HCT116 (cell line): Measurements from ENCODE around the gene PLD1. TPM values are rescaled to one million over a fixed set of nuclear protein-coding genes. Genes with fewer than 3 reads are reported as not detected.

ENCODE experiments used
- ATAC-seq: fragments of 200-7000 bp; cut with Tn5 transposase; 2 replicates; pipeline ENCODE4 v1.9.1; 2020; ENCODE audit warnings: mild to moderate bottlenecking, moderate library complexity
- BruUV-seq: library from RNA; stranded (reverse); fragments of 400-500 nt; replicated peaks from 2 replicates; lab custom pipeline; 2021; lab: Mats Ljungman, UMichigan
- CTCF ChIA-PET: fragments of 300-600 bp; sonication (Branson Sonifier 250); formaldehyde crosslinking; loops from one replicate; lab custom pipeline; 2021; ENCODE audit warnings: antibody characterized with exemption; lab: Charles Lee
- POLR2A ChIA-PET: fragments of 300-600, 350-600 bp; sonication (Branson Sonifier 250); formaldehyde crosslinking; loops from one replicate; lab custom pipeline; 2021; ENCODE audit warnings: antibody characterized with exemption; lab: Charles Lee
- RAD21 ChIA-PET, 2 experiments: fragments of 300-600 bp; sonication (Branson Sonifier 250); formaldehyde crosslinking; loops; one replicate each; lab custom pipeline; 2023; ENCODE audit warnings: low total read pairs in 2 of 2; ENCODE audit not compliant: uncharacterized antibody in 2 of 2, unreplicated experiment in 2 of 2, low non-redundant PET in 1 of 2; lab: Charles Lee
- DNase-seq: peaks from one replicate; pipeline ENCODE4 v3.0.0-alpha.2; 2010; ENCODE audit warnings: low read depth, low spot score
- H2AFZ ChIP-seq: fragments of 200-600 bp; shearing (Covaris generic), sonication (generic); 2 replicates; pipeline ENCODE4 v1.6.1; 2017; ENCODE audit warnings: low read depth, mixed run types, mixed read lengths, antibody characterized with exemption, low read length; ENCODE audit not compliant: poor library complexity, severe bottlenecking
- H3K27ac ChIP-seq: 2 replicates; pipeline ENCODE4 v1.5.1; 2012; ENCODE audit warnings: low read depth, low read length
- H3K27me3 ChIP-seq: fragments of 200-600 bp; sonication (generic); 2 replicates; pipeline ENCODE4 v1.6.1; 2016; ENCODE audit warnings: mixed run types, low read length, mixed read lengths; ENCODE audit not compliant: insufficient read depth
- H3K36me3 ChIP-seq, 2 experiments: fragments of 200-500 bp in 1 of 2; fragments of 200-600 bp in 1 of 2; sonication (Bioruptor generic) in 1 of 2; sonication (generic) in 1 of 2; 2 replicates each; pipeline versions ENCODE4 v1.5.1 to v1.6.1; 2014 to 2016; ENCODE audit warnings: low read length in 2 of 2, inconsistent platforms in 1 of 2, mixed read lengths in 1 of 2, mixed run types in 1 of 2; ENCODE audit not compliant: insufficient read depth in 2 of 2, control insufficient read depth in 1 of 2
- H3K4me1 ChIP-seq, 2 experiments: fragments of 200-600 bp in 1 of 2; sonication (generic) in 1 of 2; 2 replicates each; pipeline versions ENCODE4 v1.5.1 to v1.6.1; 2012 to 2017; ENCODE audit warnings: low read length in 2 of 2, inconsistent platforms in 1 of 2, mild to moderate bottlenecking in 1 of 2, mixed read lengths in 1 of 2, mixed run types in 1 of 2, moderate library complexity in 1 of 2; ENCODE audit not compliant: insufficient read depth in 2 of 2, control insufficient read depth in 1 of 2
- H3K4me2 ChIP-seq: fragments of 200-600 bp; sonication (generic); 2 replicates; pipeline ENCODE4 v1.6.1; 2017; ENCODE audit warnings: mixed run types, low read length, mixed read lengths
- H3K4me3 ChIP-seq, 2 experiments: fragments of 200-600 bp in 1 of 2; sonication (generic) in 1 of 2; replicated peaks in 1 of 2; 2 replicates each; pipeline ENCODE4 v1.5.1; 2011 to 2016; ENCODE audit warnings: low read length in 2 of 2, control low read depth in 1 of 2, low read depth in 1 of 2, mild to moderate bottlenecking in 1 of 2, mixed read lengths in 1 of 2, mixed run types in 1 of 2
- H3K79me2 ChIP-seq: fragments of 200-600 bp; sonication (generic); 2 replicates; pipeline ENCODE4 v1.6.1; 2017; ENCODE audit warnings: mild to moderate bottlenecking, mixed run types, low read length, moderate library complexity, mixed read lengths; ENCODE audit not compliant: insufficient read depth
- H3K9ac ChIP-seq: fragments of 200-600 bp; sonication (generic); 2 replicates; pipeline ENCODE4 v1.6.1; 2016; ENCODE audit warnings: low read length, mixed read lengths
- H3K9me2 ChIP-seq: fragments of 200-600 bp; sonication (generic), shearing (Covaris generic); 2 replicates; pipeline ENCODE4 v1.6.1; 2017; ENCODE audit warnings: mixed run types, mild to moderate bottlenecking, moderate library complexity; ENCODE audit not compliant: insufficient read depth
- H3K9me3 ChIP-seq, 2 experiments: fragments of 200-500 bp in 1 of 2; fragments of 200-600 bp in 1 of 2; sonication (Bioruptor generic) in 1 of 2; sonication (generic) in 1 of 2; 2 replicates each; pipeline ENCODE4 v1.6.1; 2014 to 2017; ENCODE audit warnings: low read length in 2 of 2, mixed read lengths in 2 of 2, inconsistent platforms in 1 of 2, low read depth in 1 of 2, mild to moderate bottlenecking in 1 of 2, mixed run types in 1 of 2, moderate library complexity in 1 of 2; ENCODE audit not compliant: control insufficient read depth in 1 of 2, insufficient read depth in 1 of 2
- H4K20me1 ChIP-seq: fragments of 200-600 bp; sonication (generic), shearing (Covaris generic); 2 replicates; pipeline ENCODE4 v1.6.1; 2017; ENCODE audit warnings: mixed run types, mild to moderate bottlenecking, moderate library complexity; ENCODE audit not compliant: insufficient read depth
- CBX3 ChIP-seq: IDR thresholded peaks from 2 replicates; pipeline ENCODE4 v1.6.1; 2012; ENCODE audit warnings: low read depth
- EGR1 ChIP-seq: IDR thresholded peaks from 2 replicates; pipeline ENCODE4 v1.6.1; 2012; ENCODE audit warnings: low read depth
- EZH2 ChIP-seq: fragments of 200-600 bp; sonication (generic); IDR thresholded peaks from 2 replicates; pipeline ENCODE4 v1.6.1; 2017; ENCODE audit warnings: antibody characterized with exemption, mixed run types
- EZH2phosphoT487 ChIP-seq: fragments of 200-600 bp; IDR thresholded peaks from 2 replicates; pipeline ENCODE4 v1.6.1; 2018; ENCODE audit warnings: antibody characterized with exemption, borderline replicate concordance
- FOSL1 ChIP-seq: IDR thresholded peaks from 2 replicates; pipeline ENCODE4 v1.6.1; 2012; ENCODE audit warnings: low read depth
- POLR2A ChIP-seq: IDR thresholded peaks from 2 replicates; pipeline ENCODE4 v1.7.0; 2011; ENCODE audit warnings: borderline replicate concordance; ENCODE audit not compliant: insufficient read depth, insufficient read length; ENCODE audit errors: extremely low read depth
- SIN3A ChIP-seq: IDR thresholded peaks from 2 replicates; pipeline ENCODE4 v1.6.1; 2012; ENCODE audit warnings: low read depth
- SP1 ChIP-seq: IDR thresholded peaks from 2 replicates; pipeline ENCODE4 v1.6.1; 2012; ENCODE audit warnings: low read depth
- SRF ChIP-seq: IDR thresholded peaks from 2 replicates; pipeline ENCODE4 v1.6.1; 2012; ENCODE audit warnings: low read depth
- ZFX ChIP-seq: fragments of 450-650 bp; IDR thresholded peaks from 2 replicates; pipeline ENCODE4 v1.6.1; 2017
- intact Hi-C: fragments of 100-400 bp; cut with micrococcal nuclease; formaldehyde crosslinking; loops from 2 replicates; pipeline ENCODE4 v1.10.0; 2022
- total RNA-seq: library from RNA; stranded (reverse); gene quantifications from one replicate; pipeline ENCODE4 v1.2.1, GENCODE V29; 2021; ENCODE audit not compliant: unreplicated experiment
- TF ChIP-seq, protein P1 (sequence below): IDR thresholded peaks from 2 replicates; pipeline ENCODE4 v1.6.1; 2012
- TF ChIP-seq, protein P2 (sequence below): IDR thresholded peaks from 2 replicates; pipeline ENCODE4 v1.6.1; 2012; ENCODE audit warnings: low read depth
- TF ChIP-seq, protein P3 (sequence below): IDR thresholded peaks from 2 replicates; pipeline ENCODE4 v1.6.1; 2011; ENCODE audit warnings: mild to moderate bottlenecking, low read length, moderate library complexity; ENCODE audit not compliant: insufficient replicate concordance; ENCODE audit errors: extremely low read depth

The PLD1 gene
- total RNA-seq, 1 experiment from 2014 or later = 8.4 TPM

GRCh38 chr3:171778493-171778892 lies 31.8 kb downstream of the PLD1 start:
- H3K9ac ChIP-seq = no peak overlapping the region
- ChIA-PET CTCF (no interaction called here), POLR2A (no interaction called here), RAD21 (no interaction called here)
- ATAC-seq (no peak), DNase-seq (no peak)
- no peaks in the 10 kb centered on the region for H3K4me1 ChIP-seq
- H3K9me2 ChIP-seq = no peaks in the 10 kb centered on the region
- no peaks in the 10 kb centered on the region for H3K9me3 ChIP-seq
- H3K4me3 ChIP-seq = no peak overlapping the region
- intact Hi-C loops = loop anchor here (10.0 kb wide), 2 partner anchors 594 to 734 kb away; no protein-coding TSS in a partner anchor
- H4K20me1 ChIP-seq = no peaks in the 10 kb centered on the region
- no peak overlapping the region for H3K4me2 ChIP-seq
- no TSS peak for BruUV-seq
- H3K79me2 ChIP-seq = no peaks in the 10 kb centered on the region
- no peaks in the 10 kb centered on the region for H3K36me3 ChIP-seq
- TF ChIP-seq, protein P1, sequence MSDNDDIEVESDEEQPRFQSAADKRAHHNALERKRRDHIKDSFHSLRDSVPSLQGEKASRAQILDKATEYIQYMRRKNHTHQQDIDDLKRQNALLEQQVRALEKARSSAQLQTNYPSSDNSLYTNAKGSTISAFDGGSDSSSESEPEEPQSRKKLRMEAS = no peak
- TF ChIP-seq, protein P2, sequence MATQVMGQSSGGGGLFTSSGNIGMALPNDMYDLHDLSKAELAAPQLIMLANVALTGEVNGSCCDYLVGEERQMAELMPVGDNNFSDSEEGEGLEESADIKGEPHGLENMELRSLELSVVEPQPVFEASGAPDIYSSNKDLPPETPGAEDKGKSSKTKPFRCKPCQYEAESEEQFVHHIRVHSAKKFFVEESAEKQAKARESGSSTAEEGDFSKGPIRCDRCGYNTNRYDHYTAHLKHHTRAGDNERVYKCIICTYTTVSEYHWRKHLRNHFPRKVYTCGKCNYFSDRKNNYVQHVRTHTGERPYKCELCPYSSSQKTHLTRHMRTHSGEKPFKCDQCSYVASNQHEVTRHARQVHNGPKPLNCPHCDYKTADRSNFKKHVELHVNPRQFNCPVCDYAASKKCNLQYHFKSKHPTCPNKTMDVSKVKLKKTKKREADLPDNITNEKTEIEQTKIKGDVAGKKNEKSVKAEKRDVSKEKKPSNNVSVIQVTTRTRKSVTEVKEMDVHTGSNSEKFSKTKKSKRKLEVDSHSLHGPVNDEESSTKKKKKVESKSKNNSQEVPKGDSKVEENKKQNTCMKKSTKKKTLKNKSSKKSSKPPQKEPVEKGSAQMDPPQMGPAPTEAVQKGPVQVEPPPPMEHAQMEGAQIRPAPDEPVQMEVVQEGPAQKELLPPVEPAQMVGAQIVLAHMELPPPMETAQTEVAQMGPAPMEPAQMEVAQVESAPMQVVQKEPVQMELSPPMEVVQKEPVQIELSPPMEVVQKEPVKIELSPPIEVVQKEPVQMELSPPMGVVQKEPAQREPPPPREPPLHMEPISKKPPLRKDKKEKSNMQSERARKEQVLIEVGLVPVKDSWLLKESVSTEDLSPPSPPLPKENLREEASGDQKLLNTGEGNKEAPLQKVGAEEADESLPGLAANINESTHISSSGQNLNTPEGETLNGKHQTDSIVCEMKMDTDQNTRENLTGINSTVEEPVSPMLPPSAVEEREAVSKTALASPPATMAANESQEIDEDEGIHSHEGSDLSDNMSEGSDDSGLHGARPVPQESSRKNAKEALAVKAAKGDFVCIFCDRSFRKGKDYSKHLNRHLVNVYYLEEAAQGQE = no peak
- TF ChIP-seq, protein P3, sequence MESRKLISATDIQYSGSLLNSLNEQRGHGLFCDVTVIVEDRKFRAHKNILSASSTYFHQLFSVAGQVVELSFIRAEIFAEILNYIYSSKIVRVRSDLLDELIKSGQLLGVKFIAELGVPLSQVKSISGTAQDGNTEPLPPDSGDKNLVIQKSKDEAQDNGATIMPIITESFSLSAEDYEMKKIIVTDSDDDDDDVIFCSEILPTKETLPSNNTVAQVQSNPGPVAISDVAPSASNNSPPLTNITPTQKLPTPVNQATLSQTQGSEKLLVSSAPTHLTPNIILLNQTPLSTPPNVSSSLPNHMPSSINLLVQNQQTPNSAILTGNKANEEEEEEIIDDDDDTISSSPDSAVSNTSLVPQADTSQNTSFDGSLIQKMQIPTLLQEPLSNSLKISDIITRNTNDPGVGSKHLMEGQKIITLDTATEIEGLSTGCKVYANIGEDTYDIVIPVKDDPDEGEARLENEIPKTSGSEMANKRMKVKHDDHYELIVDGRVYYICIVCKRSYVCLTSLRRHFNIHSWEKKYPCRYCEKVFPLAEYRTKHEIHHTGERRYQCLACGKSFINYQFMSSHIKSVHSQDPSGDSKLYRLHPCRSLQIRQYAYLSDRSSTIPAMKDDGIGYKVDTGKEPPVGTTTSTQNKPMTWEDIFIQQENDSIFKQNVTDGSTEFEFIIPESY = no peak
- TF ChIP-seq EGR1 (no peak), EZH2 (no peak), FOSL1 (no peak), EZH2phosphoT487 (no peak), ZFX (no peak), POLR2A (no peak), SRF (no peak), SIN3A (no peak), SP1 (no peak), CBX3 (no peak)
- no peak overlapping the region for H2AFZ ChIP-seq
- H3K27me3 ChIP-seq = 0 out of 2 replicates have a peak, but pooled peaks cover 5% of the 10 kb centered on the region
- H3K27ac ChIP-seq = no peak overlapping the region
